ENCODE measurements around the gene SUV39H1.
"Not testable (repeated sequence)": the region's sequence is repeated elsewhere in the genome, so short reads cannot be mapped to it uniquely, and the experiment has no call there.

DNA sequence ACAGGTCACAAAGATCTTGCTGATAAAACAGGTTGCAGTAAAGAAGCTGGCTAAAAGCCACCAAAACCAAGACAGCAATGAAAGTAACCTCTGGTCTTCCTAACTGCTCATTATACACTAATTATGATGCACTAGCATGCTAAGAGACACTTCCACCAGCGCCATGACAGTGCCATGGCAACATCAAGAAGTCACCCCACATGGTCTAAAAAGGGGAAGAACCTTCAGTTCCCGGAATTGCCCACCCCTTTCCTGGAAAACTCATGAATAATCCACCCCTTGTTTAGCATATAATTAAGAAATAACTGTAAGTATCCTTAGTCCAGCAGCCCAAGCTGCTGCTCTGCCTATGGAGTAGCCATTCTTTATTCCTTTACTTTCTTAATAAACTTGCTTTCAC, 16.1 kb upstream of the SUV39H1 start:
- not testable (repeated sequence) for TF ChIP-seq POLR2AphosphoS5 (IDR thresholded peaks at IDR 0.05; ENCODE audit: low read depth, low read length); TAF1 (IDR thresholded peaks at IDR 0.05; ENCODE audit: low read depth, low read length); JUND (IDR thresholded peaks at IDR 0.05; ENCODE audit: low read length); TCF12 (IDR thresholded peaks at IDR 0.05; ENCODE audit: low read depth, low read length)
- TF ChIP-seq, protein P1, sequence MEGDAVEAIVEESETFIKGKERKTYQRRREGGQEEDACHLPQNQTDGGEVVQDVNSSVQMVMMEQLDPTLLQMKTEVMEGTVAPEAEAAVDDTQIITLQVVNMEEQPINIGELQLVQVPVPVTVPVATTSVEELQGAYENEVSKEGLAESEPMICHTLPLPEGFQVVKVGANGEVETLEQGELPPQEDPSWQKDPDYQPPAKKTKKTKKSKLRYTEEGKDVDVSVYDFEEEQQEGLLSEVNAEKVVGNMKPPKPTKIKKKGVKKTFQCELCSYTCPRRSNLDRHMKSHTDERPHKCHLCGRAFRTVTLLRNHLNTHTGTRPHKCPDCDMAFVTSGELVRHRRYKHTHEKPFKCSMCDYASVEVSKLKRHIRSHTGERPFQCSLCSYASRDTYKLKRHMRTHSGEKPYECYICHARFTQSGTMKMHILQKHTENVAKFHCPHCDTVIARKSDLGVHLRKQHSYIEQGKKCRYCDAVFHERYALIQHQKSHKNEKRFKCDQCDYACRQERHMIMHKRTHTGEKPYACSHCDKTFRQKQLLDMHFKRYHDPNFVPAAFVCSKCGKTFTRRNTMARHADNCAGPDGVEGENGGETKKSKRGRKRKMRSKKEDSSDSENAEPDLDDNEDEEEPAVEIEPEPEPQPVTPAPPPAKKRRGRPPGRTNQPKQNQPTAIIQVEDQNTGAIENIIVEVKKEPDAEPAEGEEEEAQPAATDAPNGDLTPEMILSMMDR (IDR thresholded peaks at IDR 0.05; ENCODE audit: control extremely low read depth in 1 of 3, insufficient read depth in 1 of 3, low read depth in 1 of 3, low read length in 3 of 3) = not testable (repeated sequence)
